ENCODE data around the gene LPIN1.
"Not testable (repeated sequence)": the region's sequence is repeated elsewhere in the genome, so short reads cannot be mapped to it uniquely, and the experiment has no call there.

The LPIN1 gene

GRCh38 chr2:11788461-11789124, 42.2 kb downstream of the LPIN1 start:
- no peak for DNase-seq

GRCh38 chr2:11789243-11789642, 42.8 kb downstream of the LPIN1 start:
- DNase-seq = no peak

- no peak for DNase-seq
These were observed 43.8 kb downstream of the LPIN1 start for GRCh38 chr2:11790228-11790627.

GRCh38 chr2:11795590-11795989, 49.2 kb downstream of the LPIN1 start:
- no peak for DNase-seq

- DNase-seq = no peak
These were observed 50.0 kb downstream of the LPIN1 start for GRCh38 chr2:11796190-11797171.

GRCh38 chr2:11797846-11798245, 51.4 kb downstream of the LPIN1 start:
- DNase-seq = no peak

- no peak for DNase-seq
These were observed 52.4 kb downstream of the LPIN1 start for GRCh38 chr2:11798701-11799435.

GRCh38 chr2:11799826-11800225, 53.4 kb downstream of the LPIN1 start:
- no peak for DNase-seq

- no peak for DNase-seq
These were observed 56.4 kb downstream of the LPIN1 start for GRCh38 chr2:11802782-11803191.

- no peak for DNase-seq
These were observed 58.6 kb downstream of the LPIN1 start for GRCh38 chr2:11805024-11805423.

GRCh38 chr2:11805920-11806319, 59.5 kb downstream of the LPIN1 start:
- no peak for DNase-seq

- no peak for DNase-seq
These were observed 61.0 kb downstream of the LPIN1 start for GRCh38 chr2:11807156-11808015.

GRCh38 chr2:11808016-11808400, 61.6 kb downstream of the LPIN1 start:
- DNase-seq = no peak

- DNase-seq = no peak
These were observed 63.3 kb downstream of the LPIN1 start for GRCh38 chr2:11809586-11810236.

- no peak for DNase-seq
These were observed 64.0 kb downstream of the LPIN1 start for GRCh38 chr2:11810237-11810977.

- DNase-seq = no peak
These were observed 64.7 kb downstream of the LPIN1 start for GRCh38 chr2:11811036-11811654.

GRCh38 chr2:11812466-11813248, 66.2 kb downstream of the LPIN1 start:
- DNase-seq = no peak

- DNase-seq = not testable (repeated sequence)
These were observed 66.9 kb downstream of the LPIN1 start for GRCh38 chr2:11813345-11813744.

GRCh38 chr2:11813951-11814350, 67.5 kb downstream of the LPIN1 start:
- DNase-seq = no peak

Measured in SW 1271 (cell line).